Measurements from ENCODE around the gene MED13L.

Gene MED13L

GRCh38 chr12:116009805-116010204 is 267.7 kb downstream of the MED13L start:
- H3K36me3 Mint-ChIP-seq (ENCODE audit: low read depth), result peaks cover 29% of the 10 kb centered on the region
- H3K27ac Mint-ChIP-seq, result no peak overlapping the region
- H3K4me1 Mint-ChIP-seq (ENCODE audit: low read depth), result peaks cover 5% of the 10 kb centered on the region

GRCh38 chr12:116006141-116006540 is 271.4 kb downstream of the MED13L start:
- Mint-ChIP-seq H3K4me3 (no peak overlapping the region), H3K27ac (no peak overlapping the region), H3K9me3 (no peaks in the 10 kb centered on the region), H3K36me3 (ENCODE audit: low read depth) (peaks cover 21% of the 10 kb centered on the region), H3K4me1 (ENCODE audit: low read depth) (peaks cover 5% of the 10 kb centered on the region), H3K27me3 (ENCODE audit: low read depth) (no peaks in the 10 kb centered on the region)

More at GRCh38 chr12:116009805-116010204, 267.7 kb downstream of the MED13L start:
- H3K4me3 Mint-ChIP-seq, result no peak overlapping the region
- no peaks in the 10 kb centered on the region for H3K9me3 Mint-ChIP-seq
- no peaks in the 10 kb centered on the region for H3K27me3 Mint-ChIP-seq (ENCODE audit: low read depth)

- H3K27ac Mint-ChIP-seq, result no peak overlapping the region
- peaks cover 18% of the 10 kb centered on the region for H3K36me3 Mint-ChIP-seq (ENCODE audit: low read depth)
- no peaks in the 10 kb centered on the region for H3K27me3 Mint-ChIP-seq (ENCODE audit: low read depth)
- peaks cover 4% of the 10 kb centered on the region for H3K4me1 Mint-ChIP-seq (ENCODE audit: low read depth)
- no peak overlapping the region for H3K4me3 Mint-ChIP-seq
- H3K9me3 Mint-ChIP-seq, result no peaks in the 10 kb centered on the region
Observed at GRCh38 chr12:116002890-116003536, 274.5 kb downstream of the MED13L start.

- Mint-ChIP-seq H3K27ac (no peak overlapping the region), H3K9me3 (no peaks in the 10 kb centered on the region), H3K36me3 (ENCODE audit: low read depth) (peaks cover 19% of the 10 kb centered on the region), H3K27me3 (ENCODE audit: low read depth) (no peaks in the 10 kb centered on the region), H3K4me3 (no peak overlapping the region), H3K4me1 (ENCODE audit: low read depth) (peaks cover 4% of the 10 kb centered on the region)
Observed at GRCh38 chr12:116000252-116000651, 277.2 kb downstream of the MED13L start.

GRCh38 chr12:115999582-115999981 is 277.9 kb downstream of the MED13L start:
- Mint-ChIP-seq H3K27ac (no peak overlapping the region), H3K9me3 (no peaks in the 10 kb centered on the region), H3K27me3 (ENCODE audit: low read depth) (no peaks in the 10 kb centered on the region), H3K36me3 (ENCODE audit: low read depth) (peaks cover 19% of the 10 kb centered on the region), H3K4me1 (ENCODE audit: low read depth) (peaks cover 4% of the 10 kb centered on the region), H3K4me3 (no peak overlapping the region)

- Mint-ChIP-seq H3K4me1 (ENCODE audit: low read depth) (peaks cover 4% of the 10 kb centered on the region), H3K36me3 (ENCODE audit: low read depth) (peaks cover 18% of the 10 kb centered on the region), H3K27ac (no peak overlapping the region), H3K9me3 (no peaks in the 10 kb centered on the region), H3K4me3 (no peak overlapping the region), H3K27me3 (ENCODE audit: low read depth) (no peaks in the 10 kb centered on the region)
Observed at GRCh38 chr12:115998794-115999478, 278.6 kb downstream of the MED13L start.

- H3K9me3 Mint-ChIP-seq, result no peaks in the 10 kb centered on the region
- H3K27me3 Mint-ChIP-seq (ENCODE audit: low read depth), result no peaks in the 10 kb centered on the region
- H3K36me3 Mint-ChIP-seq (ENCODE audit: low read depth), result peaks cover 20% of the 10 kb centered on the region
- no peak overlapping the region for H3K27ac Mint-ChIP-seq
- H3K4me3 Mint-ChIP-seq, result no peak overlapping the region
- peaks cover 4% of the 10 kb centered on the region for H3K4me1 Mint-ChIP-seq (ENCODE audit: low read depth)
Observed at GRCh38 chr12:115998119-115998633, 279.3 kb downstream of the MED13L start.

GRCh38 chr12:115993737-115994136 is 283.8 kb downstream of the MED13L start:
- H3K27me3 Mint-ChIP-seq (ENCODE audit: low read depth), result no peaks in the 10 kb centered on the region
- no peaks in the 10 kb centered on the region for H3K9me3 Mint-ChIP-seq
- no peak overlapping the region for H3K4me3 Mint-ChIP-seq
- H3K27ac Mint-ChIP-seq, result no peak overlapping the region
- peaks cover 19% of the 10 kb centered on the region for H3K4me1 Mint-ChIP-seq (ENCODE audit: low read depth)
- peaks cover 36% of the 10 kb centered on the region for H3K36me3 Mint-ChIP-seq (ENCODE audit: low read depth)

GRCh38 chr12:115990241-115990640 is 287.3 kb downstream of the MED13L start:
- no peaks in the 10 kb centered on the region for H3K9me3 Mint-ChIP-seq
- no peak overlapping the region for H3K27ac Mint-ChIP-seq

GRCh38 chr12:115988625-115989563 is 288.6 kb downstream of the MED13L start:
- Mint-ChIP-seq H3K27ac (no peak overlapping the region), H3K4me1 (ENCODE audit: low read depth) (peaks cover 21% of the 10 kb centered on the region), H3K4me3 (no peak overlapping the region), H3K9me3 (no peaks in the 10 kb centered on the region), H3K27me3 (ENCODE audit: low read depth) (no peaks in the 10 kb centered on the region), H3K36me3 (ENCODE audit: low read depth) (peaks cover 43% of the 10 kb centered on the region)

More at GRCh38 chr12:115990241-115990640, 287.3 kb downstream of the MED13L start:
- Mint-ChIP-seq H3K4me3 (no peak overlapping the region), H3K36me3 (ENCODE audit: low read depth) (peaks cover 41% of the 10 kb centered on the region), H3K4me1 (ENCODE audit: low read depth) (peaks cover 21% of the 10 kb centered on the region), H3K27me3 (ENCODE audit: low read depth) (no peaks in the 10 kb centered on the region)

- no peak overlapping the region for H3K27ac Mint-ChIP-seq
- H3K4me3 Mint-ChIP-seq, result no peak overlapping the region
- peaks cover 41% of the 10 kb centered on the region for H3K36me3 Mint-ChIP-seq (ENCODE audit: low read depth)
- no peaks in the 10 kb centered on the region for H3K27me3 Mint-ChIP-seq (ENCODE audit: low read depth)
- H3K4me1 Mint-ChIP-seq (ENCODE audit: low read depth), result peaks cover 21% of the 10 kb centered on the region
- H3K9me3 Mint-ChIP-seq, result no peaks in the 10 kb centered on the region
Observed at GRCh38 chr12:115988212-115988611, 289.3 kb downstream of the MED13L start.

- no peaks in the 10 kb centered on the region for H3K27me3 Mint-ChIP-seq (ENCODE audit: low read depth)
- H3K4me1 Mint-ChIP-seq (ENCODE audit: low read depth), result peaks cover 15% of the 10 kb centered on the region
- H3K4me3 Mint-ChIP-seq, result no peak overlapping the region
- H3K36me3 Mint-ChIP-seq (ENCODE audit: low read depth), result peaks cover 30% of the 10 kb centered on the region
- H3K9me3 Mint-ChIP-seq, result no peaks in the 10 kb centered on the region
- H3K27ac Mint-ChIP-seq, result no peak overlapping the region
Observed at GRCh38 chr12:115984616-115985015, 292.9 kb downstream of the MED13L start.

- no peak overlapping the region for H3K4me3 Mint-ChIP-seq
- peaks cover 3% of the 10 kb centered on the region for H3K4me1 Mint-ChIP-seq (ENCODE audit: low read depth)
- no peaks in the 10 kb centered on the region for H3K9me3 Mint-ChIP-seq
- peaks cover 25% of the 10 kb centered on the region for H3K36me3 Mint-ChIP-seq (ENCODE audit: low read depth)
- H3K27me3 Mint-ChIP-seq (ENCODE audit: low read depth), result no peaks in the 10 kb centered on the region
- no peak overlapping the region for H3K27ac Mint-ChIP-seq
Observed at GRCh38 chr12:115983226-115983798, 294.2 kb downstream of the MED13L start.

GRCh38 chr12:115980339-115980738 is 297.2 kb downstream of the MED13L start:
- Mint-ChIP-seq H3K4me1 (ENCODE audit: low read depth) (peaks cover 5% of the 10 kb centered on the region), H3K36me3 (ENCODE audit: low read depth) (peaks cover 22% of the 10 kb centered on the region), H3K27ac (no peak overlapping the region), H3K27me3 (ENCODE audit: low read depth) (no peaks in the 10 kb centered on the region), H3K4me3 (no peak overlapping the region), H3K9me3 (no peaks in the 10 kb centered on the region)

Data from T-helper 1 cell treated with Interleukin-12 subunit alpha and Interleukin-12 subunit beta and Interleukin-4 antibody, amounts not matched to agents 30 μg/mL and 1 μg/mL, for 36 hours (primary cell).